Effector CD4-positive, alpha-beta T cell (primary cell): ENCODE measurements around the gene ZNF28.
"Not testable (repeated sequence)": the region's sequence is repeated elsewhere in the genome, so short reads cannot be mapped to it uniquely, and the experiment has no call there.

ENCODE experiments used
- DNase-seq: peaks from one replicate; pipeline ENCODE4 v3.0.0-alpha.2; 2020
- total RNA-seq: gene quantifications from one replicate; lab custom pipeline; 2026; lab: John Stamatoyannopoulos, UW

The ZNF28 gene
- 14.6 reads per million, percentile 40 among the genes with 10 or more reads in this experiment for total RNA-seq

DNA sequence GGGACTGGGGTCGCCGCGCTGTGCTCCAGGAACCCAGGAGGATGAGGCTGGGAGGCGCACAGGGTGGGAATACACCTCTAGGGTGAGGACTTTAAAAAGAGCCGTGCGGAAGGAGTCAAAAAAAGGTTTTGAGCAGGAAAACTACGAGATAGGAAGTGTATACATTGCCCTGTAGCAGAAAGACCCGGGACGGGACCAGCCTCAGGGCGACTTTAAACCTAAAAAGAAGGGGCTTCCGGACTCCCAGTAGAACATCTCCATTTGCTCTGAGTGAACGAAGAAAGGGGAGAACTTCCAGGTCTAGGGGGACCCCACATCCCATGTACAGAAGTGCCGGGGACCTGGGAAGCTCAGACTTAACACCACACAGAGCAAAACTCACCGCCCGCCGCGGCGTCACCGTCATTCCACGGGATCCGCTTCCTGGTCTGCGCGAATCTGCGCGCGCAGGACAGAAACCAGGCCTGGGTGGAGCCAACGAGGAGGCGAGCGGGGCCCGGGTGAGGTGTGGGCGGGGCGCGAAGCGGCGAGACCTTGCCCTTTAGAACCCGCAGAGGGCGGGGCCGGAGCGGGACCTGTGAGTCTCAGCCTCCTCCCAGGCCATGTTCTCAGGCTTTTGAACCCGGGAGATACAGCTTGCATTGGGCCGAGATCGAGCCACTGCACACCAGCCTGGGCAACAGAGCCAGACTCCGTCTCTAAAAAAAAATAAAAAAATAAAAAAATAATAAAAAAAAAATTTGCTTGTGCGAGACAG lies at the start of gene ZNF28:
Gene ZNF28, minus strand, starts transcription at position 430 of the 757 bp plus-strand sequence. CDS start 3,675 bp downstream, outside the sequence.
- peak; percentile 38 for DNase-seq

DNA sequence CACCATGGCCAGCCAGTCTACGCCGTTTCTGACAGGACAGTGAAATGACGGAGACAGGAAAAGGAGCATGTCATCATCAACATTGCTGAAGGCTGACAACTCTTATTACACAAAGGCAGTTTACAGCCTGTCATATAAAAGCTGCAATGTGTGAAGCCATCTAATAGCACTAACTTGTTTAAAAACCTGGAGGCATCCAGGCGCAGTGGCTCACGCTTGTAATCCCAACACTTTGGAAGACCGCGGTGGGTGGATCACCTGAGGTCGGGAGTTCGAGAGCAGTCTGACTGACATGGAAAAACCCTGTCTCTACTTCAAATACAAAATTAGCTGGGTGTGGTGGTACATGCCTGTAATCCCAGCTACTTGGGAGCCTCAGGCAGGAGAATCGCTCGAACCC lies 46.6 kb upstream of the ZNF28 start:
- DNase-seq, result not testable (repeated sequence)

DNA sequence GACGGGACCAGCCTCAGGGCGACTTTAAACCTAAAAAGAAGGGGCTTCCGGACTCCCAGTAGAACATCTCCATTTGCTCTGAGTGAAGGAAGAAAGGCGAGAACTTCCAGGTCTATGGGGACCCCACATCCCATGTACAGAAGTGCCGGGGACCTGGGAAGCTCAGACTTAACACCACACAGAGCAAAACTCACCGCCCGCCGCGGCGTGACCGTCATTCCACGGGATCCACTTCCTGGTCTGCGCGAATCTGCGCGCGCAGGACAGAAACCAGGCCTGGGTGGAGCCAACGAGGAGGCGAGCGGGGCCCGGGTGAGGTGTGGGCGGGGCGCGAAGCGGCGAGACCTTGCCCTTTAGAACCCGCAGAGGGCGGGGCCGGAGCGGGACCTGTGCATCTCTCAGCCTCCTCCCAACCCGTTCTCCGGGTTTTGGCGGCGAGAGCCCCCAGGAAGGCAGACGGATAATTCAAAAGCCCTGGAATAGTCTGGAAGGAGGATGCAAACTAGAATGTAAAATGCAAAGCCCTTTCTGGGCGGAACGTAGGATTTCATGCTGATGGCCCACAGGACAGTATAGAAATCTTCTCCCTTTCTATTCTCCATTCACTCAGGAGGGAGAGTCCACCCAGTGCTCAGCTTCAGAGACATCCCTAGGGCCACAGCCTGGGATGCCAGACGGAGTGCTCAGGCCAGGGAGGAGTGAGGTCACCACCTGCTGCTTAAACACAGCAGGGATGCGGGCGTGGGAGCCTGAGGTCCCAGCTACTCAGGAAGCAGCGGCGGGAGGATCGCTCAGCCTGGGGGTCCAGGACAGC lies 36.2 kb upstream of the ZNF28 start, which contains the start of gene ZNF468:
Gene ZNF468, minus strand, starts transcription at position 242 of the 814 bp plus-strand sequence. CDS start 3,347 bp downstream, outside the sequence.
- peak; percentile 51 for DNase-seq

DNA sequence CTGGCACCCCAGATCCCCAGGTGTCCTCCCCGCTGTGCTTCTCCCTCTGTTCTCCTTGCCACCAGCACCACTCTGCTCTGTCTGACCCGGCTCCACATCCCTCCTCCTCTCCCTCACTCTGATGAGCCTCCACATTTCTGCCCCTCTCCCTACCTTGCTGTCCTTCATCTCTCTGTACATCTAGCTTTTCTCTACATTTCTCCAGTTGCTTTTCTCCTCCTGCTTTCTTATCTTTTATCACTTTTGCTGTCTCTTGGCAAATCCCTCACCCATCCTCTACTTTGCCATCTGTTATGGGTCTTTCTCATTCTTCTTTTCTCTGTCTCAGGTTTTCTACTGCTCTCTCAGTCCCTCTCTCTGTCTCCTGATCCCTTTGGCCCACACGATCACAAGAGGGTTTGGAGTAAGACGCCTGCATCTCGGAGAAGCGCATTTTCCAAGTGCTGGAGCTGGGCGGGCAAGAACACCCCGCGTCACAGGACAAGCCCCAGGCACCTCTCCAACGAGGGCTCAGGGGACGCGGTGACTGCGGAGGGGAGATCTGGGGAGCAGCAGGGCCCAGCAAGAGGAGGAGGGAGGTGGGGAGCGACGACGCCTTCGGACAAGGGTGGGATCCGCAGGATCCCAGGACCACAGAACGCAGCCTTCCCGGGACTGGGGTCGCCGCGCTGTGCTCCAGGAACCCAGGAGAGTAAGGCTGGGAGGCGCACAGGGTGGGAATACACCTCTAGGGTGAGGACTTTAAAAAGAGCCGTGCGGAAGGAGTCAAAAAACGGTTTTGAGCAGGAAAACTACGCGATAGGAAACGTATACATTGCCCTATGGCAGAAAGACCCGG lies 35.3 kb upstream of the ZNF28 start:
- DNase-seq, result not testable (repeated sequence)

DNA sequence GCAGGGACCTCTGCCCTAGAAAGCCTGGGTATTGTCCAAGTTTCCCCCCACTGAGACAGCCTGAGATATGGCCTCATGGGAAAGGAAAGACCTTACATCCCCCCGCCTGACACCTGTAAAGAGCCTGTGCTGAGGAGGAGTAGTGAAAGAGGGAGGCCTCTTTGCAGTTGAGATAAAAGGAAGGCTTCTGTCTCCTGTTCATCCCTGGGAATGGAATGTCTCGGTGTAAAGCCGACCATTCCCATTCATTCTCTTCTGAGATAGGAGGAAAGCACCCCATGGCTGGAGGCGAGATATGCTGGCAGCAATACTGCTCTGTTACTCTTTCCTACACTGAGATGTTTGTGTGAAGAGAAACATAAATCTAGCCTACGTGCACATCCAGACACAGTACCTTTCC lies 25.9 kb upstream of the ZNF28 start:
- DNase-seq, result not testable (repeated sequence)

DNA sequence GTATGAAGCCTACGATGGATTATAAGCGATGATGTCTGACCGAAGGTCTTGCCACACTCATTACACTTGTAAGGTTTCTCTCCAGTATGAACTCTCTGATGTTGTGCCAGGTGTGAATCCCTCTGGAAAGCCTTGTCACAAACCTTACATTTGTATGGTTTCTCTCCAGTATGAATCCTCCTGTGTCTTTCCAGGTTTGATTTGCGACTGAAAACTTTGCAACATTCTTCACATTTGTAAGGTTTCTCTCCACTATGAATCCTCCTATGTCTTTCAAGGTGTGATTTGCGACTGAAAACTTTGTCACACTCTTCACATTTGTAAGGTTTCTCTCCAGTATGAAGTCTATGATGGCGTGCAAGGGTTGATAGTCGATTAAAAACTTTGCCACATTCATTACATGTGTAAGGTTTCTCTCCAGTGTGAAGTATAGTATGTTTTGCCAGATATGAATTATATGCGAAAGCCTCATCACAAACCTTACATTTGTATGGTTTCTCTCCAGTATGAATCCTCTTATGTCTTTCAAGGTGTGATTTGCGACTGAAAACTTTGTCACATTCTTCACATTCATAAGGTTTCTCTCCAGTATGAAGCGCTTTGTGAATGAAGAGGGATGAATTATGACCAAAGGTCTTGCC lies 19.5 kb upstream of the ZNF28 start:
- not testable (repeated sequence) for DNase-seq

DNA sequence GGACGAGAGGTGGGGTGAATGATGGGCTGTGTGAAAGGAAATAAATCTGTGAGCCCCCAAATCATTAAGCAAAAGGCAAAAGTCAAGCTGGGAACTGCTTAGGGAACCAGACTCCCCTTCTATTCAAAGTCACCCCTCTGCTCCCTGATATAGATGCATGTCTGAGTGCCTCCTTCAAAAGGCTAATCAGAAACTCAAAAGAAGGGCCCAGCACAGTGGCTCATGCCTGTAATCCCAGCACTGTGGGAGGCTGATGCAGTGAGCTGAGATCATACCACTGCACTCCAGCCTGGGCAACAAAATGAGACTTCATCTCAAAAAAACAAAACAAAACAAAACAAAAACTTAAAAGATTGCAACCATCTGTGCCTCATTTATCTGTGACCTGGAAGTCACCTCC lies 12.9 kb upstream of the ZNF28 start:
- not testable (repeated sequence) for DNase-seq

DNA sequence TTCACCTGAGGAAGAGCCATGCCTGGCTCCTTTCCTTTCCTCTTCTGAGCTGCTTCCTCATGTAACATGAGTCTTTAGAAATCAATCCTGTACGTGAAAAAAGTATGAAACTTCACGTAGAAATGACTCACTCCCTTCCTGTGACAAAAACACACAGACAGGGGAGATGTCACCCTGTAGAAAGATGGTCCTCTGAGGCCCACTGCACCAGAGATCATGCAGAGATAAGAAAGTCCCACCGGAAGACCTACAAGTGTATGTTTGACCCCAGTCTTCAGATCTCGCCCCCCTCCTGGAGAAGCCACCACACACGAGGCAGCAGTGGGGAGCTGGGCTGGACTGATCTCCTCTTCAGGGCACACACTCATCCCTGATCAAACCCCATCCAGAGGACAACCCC lies 12.1 kb upstream of the ZNF28 start:
- not testable (repeated sequence) for DNase-seq

DNA sequence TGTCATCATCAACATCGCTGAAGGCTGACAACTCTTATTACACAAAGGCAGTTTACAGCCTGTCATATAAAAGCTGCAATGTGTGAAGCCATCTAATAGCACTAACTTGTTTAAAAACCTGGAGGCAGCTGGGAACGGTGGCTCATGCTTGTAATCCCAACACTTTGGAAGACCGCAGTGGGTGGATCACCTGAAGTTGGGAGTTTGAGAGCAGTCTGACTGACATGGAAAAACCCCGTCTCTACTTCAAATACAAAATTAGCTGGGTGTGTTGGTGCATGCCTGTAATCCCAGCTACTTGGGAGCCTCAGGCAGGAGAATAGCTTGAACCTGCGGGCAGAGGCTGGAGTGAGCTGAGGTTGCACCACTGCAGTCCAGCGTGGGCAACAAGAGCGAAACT lies 8.4 kb upstream of the ZNF28 start:
- not testable (repeated sequence) for DNase-seq

DNA sequence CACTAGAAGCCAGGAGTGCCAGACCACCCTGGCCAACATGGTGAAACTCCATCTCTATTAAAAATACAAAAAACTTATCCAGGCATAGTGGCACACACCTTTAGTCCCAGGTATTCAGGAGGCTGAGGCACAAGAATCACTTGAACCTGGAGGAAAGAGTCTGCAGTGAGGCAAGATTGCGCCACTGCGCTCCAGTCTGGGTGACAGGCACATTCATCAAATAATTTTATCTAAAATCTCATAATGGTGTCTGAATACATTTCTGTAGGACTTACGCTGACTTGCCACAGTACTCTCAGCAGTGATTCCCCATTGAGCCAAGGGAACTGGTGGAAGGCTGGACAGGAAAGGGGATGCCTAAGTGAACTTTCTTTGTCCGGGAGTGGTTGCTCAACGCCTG lies 4.3 kb upstream of the ZNF28 start:
- no peak for DNase-seq

DNA sequence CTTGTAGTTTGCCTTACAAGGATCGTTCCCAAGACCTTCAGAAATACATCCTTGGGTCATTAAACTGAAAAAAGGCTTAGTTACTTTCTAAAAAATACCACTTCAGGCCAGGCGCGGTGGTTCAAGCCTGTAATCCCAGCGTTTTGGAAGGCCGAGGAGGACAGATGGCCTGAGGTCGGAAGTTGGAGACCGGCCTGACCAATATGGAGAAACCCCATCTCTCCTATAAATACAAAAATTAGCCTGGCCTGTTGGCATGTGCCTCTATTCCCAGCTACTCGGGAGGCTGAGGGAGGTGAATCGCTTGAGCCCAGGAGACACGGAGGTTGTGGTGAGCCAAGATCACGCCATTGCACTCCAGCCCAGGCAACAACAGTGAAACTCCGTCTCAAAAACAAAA lies 2.2 kb upstream of the ZNF28 start:
- DNase-seq, result no peak

DNA sequence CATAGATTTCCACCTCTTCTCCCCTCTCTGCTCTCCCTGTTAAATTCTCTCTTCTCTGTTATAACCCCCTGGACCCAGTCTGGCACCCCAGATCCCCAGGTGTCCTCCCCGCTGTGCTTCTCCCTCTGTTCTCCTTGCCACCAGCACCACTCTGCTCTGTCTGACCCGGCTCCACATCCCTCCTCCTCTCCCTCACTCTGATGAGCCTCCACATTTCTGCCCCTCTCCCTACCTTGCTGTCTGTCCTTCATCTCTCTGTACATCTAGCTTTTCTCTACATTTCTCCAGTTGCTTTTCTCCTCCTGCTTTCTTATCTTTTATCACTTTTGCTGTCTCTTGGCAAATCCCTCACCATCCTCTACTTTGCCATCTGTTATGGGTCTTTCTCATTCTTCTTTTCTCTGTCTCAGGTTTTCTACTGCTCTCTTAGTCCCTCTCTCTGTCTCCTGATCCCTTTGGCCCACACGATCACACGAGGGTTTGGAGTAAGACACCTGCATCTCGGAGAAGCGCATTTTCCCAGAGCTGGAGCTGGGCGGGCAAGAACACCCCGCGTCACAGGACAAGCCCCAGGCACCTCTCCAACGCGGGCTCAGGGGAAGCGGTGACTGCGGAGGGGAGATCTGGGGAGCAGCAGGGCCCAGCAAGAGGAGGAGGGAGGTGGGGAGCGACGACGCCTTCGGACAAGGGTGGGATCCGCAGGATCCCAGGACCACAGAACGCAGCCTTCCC lies 795 bp downstream of the ZNF28 start:
- not testable (repeated sequence) for DNase-seq

DNA sequence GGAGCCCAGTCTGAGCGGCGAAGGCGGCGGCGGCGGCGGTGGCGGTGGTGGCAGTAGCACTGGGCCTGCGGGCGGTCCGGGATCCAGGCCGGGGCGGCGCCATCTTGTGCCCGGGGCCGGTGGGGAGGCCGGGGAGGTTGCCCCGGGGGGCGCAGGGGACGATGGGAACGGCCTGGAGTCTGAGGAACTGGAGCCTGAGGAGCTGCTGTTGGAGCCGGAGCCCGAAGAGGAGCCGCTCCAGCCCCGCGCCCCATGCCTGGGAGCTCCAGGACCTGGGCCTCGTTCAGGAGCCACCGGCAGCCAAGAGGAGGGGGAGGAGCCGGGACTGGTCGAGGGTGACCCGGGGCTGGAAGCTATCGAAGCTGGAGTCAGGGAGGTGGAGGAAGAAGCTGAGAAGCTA lies 11.6 kb downstream of the ZNF28 start:
- no peak for DNase-seq

DNA sequence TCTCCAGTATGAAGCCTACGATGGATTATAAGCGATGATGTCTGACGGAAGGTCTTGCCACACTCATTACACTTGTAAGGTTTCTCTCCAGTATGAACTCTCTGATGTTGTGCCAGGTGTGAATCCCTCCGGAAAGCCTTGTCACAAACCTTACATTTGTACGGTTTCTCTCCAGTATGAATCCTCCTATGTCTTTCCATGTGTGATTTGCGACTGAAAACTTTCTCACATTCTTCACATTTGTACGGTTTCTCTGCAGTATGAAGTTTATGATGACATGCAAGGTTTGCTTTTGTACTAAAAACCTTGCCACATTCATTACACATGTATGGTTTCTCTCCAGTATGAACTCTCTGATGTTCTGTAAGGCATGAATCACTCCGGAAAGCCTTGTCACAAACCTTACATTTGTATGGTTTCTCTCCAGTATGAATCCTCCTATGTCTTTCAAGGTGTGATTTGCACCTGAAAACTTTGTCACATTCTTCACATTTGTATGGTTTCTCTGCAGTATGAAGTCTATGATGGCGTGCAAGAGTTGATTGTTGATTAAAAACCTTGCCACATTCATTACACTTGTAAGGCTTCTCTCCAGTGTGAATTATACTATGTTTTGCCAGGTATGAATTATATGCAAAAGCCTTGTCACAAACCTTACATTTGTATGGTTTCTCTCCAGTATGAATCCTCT lies 21.3 kb downstream of the ZNF28 start:
- not testable (repeated sequence) for DNase-seq

DNA sequence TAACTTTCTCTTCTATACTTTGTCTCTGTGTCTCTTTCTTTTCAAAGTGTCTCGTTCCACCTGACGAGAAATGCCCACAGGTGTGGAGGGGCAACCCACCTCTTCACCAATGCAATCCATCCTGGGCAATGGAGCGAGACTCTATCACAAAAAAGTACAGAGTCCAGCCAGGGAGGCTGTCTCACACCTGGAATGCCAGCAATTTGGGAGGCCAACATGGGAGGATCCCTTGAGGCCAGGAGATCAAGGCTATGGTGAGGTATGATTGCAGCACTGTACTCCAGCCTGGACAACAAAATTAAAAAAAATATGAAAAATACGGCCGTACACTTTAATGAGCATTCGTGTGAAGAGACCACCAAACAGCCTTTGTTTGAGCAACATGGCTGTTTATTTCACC lies 32.0 kb downstream of the ZNF28 start:
- DNase-seq, result no peak

DNA sequence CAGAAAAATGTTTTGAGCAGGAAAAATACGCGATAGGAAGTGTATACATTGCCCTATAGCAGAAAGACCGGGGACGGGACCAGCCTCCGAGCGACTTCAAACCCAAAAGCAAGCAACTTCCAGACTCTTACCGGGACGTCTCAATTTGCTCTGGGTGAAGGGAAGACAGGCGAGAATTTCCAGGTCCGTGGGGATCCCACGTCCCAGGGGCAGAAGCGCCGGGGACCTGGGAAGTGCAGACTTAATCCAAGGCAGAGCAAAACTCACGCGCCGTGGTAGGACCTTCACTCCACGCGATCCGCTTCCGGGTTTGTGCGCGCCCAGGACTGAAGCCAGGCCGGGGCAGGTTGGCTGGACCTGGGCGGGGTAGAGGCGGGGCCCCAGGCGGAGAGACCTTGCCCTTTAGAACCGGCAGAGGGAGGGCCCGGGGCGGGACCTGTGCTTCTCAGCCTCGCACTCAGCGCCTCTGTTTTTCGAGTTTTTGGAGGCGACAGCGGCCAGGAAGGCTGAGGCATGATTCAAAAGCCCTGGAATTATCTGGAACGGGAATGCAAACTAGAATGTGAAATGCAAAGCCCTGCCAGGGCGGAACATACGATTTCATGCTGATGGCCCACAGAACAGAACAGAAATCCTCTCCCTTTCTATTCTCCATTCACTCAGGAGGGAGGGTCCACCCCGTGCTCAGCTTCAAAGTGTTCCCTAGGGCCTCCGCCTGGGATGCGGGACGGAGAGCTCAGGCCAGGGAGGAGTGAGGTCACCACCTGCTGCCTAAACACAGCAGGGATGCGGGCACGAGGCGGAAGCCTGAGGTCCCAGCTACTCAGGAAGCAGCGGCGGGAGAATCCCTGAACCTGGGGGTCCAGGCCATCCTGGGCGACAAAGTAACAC lies 34.7 kb downstream of the ZNF28 start, which contains the start of gene ZNF600:
Gene ZNF600, minus strand, starts transcription at position 328 of the 891 bp plus-strand sequence. CDS start 7,903 bp downstream, outside the sequence.
- peak; percentile 75 for DNase-seq

DNA sequence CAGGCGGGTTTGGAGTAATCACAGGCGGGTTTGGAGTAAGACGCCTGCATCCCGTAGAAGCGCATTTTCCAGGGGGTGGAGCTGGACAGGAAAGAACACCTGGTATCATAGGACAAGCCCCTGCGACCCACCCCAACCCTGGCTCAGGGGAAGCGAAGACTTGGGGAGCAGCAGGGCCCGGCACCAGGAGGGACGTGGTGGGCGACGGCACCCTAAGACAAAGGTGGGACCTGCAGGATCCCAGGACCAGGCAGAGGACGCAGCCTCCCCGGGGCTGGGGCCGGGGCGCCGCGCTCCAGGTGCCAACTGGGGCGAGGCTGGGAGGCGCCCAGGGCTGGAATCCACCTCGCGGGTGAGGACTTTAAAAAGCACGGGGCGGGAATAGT lies 35.4 kb downstream of the ZNF28 start:
- DNase-seq, result no peak

DNA sequence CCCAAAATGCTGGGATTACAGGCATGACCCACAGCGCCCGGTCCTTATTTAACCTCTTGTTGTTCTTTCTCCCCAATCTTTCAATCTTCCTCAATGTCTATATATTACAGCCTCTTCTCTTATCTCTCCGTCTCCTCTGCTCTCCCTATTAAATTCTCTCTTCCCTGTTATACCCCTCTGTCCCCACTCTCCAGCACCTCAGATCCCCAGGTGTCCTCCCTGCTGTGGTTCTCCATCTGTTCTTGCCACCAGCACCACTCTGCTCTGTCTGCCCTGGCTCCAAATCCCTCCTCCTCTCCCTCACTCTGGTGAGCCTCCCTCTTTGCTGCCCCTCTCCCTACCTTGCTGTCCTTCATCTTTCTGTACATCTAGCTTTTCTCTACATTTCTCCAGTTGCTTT lies 35.9 kb downstream of the ZNF28 start:
- no peak for DNase-seq

DNA sequence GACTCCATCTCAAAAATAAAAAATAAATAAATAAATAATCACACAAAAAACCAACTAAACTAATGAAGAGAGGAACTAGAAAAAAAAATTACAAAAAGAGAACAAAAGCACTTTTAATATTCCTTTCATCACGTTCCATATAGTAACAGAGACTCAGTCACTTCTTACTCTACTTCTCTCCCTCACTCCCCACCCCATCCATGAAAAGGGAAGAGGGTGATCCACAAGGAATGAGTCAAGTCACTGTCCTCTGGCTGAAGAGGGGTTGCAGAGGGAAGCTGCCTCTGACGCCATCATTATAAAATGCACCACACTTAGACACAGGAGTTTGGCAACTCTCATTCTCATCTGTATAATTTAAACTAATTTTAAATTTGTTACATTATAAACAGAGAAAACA lies 38.6 kb downstream of the ZNF28 start:
- DNase-seq, result not testable (repeated sequence)

DNA sequence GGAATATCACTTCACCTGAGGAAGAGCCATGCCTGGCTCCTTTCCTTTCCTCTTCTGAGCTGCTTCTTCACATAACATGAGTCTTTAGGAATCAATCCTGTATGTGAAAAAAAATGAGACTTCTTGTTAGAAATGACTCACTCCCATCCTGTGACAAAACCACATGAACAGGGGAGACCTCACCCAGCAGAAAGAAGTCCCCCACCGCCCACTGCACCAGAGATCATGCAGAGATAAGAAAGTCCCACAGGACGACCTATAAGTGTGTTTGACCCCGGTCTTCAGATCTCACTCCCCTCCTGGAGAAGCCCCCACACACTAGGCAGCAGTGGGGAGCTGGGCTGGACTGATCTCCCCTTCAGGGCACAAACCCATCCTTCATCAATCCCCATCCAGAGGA lies 42.6 kb downstream of the ZNF28 start:
- peak; percentile 3 for DNase-seq
